Measurements from ENCODE around the gene CASZ1.

GRCh38 chr1:10688409-10688786, 108.0 kb downstream of the CASZ1 start:
- TF ChIP-seq CTCF (IDR thresholded peaks at IDR 0.05) (no peak), POLR2A (IDR thresholded peaks at IDR 0.05) (no peak)

Data from lower leg skin (tissue), 3 donors.